ENCODE results near the gene TRAPPC6A. TPM values are rescaled to one million over a fixed set of nuclear protein-coding genes. Genes with fewer than 3 reads are reported as not detected.

Gene TRAPPC6A
- total RNA-seq, 2 donors from 2014 or later, result 56.6 to 79.1 TPM

DNA sequence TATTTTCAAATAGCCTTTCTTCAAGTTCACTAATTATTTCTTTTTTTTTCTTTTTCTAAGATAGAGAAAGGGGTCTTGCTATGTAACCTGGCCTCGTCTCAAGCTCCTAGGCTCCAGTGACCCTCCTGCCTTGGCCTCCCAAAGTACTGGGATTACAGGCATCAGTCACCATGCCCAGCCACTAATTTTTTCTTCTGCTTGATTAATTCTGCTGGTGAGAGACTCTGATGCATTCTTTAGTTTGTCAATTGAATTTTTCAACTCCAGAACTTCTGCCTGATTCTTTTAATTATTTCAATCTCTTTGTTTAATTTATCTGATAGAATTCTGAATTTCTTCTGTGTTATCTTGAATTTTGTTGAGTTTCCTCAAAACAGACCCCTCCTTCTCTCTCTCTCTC, 11.9 kb upstream of the TRAPPC6A start:
- peaks cover 7% of the 10 kb centered on the region for H3K27me3 Mint-ChIP-seq (ENCODE audit: insufficient read depth)
- Histone ChIP-seq H3K4me3 (ENCODE audit: low read length) (no peak overlapping the region), H3K9me3 (ENCODE audit: control insufficient read depth, low read length) (no peaks in the 10 kb centered on the region), H3K27ac (ENCODE audit: low read depth, low read length) (no peak overlapping the region), H3K9ac (ENCODE audit: extremely low read depth, low read length, poor library complexity, severe bottlenecking) (no peak overlapping the region), H3K27me3 (ENCODE audit: control insufficient read depth, insufficient read depth, low read length, poor library complexity, severe bottlenecking) (no peaks in the 10 kb centered on the region), H3K4me1 (ENCODE audit: control insufficient read depth, insufficient read depth, low read length) (peaks cover 5% of the 10 kb centered on the region), H3K36me3 (ENCODE audit: control insufficient read depth, insufficient read depth, low read length) (no peaks in the 10 kb centered on the region)
- H3K9me3 Mint-ChIP-seq, result no peaks in the 10 kb centered on the region
- DNase-seq, result no peak
- TF ChIP-seq, protein P1, sequence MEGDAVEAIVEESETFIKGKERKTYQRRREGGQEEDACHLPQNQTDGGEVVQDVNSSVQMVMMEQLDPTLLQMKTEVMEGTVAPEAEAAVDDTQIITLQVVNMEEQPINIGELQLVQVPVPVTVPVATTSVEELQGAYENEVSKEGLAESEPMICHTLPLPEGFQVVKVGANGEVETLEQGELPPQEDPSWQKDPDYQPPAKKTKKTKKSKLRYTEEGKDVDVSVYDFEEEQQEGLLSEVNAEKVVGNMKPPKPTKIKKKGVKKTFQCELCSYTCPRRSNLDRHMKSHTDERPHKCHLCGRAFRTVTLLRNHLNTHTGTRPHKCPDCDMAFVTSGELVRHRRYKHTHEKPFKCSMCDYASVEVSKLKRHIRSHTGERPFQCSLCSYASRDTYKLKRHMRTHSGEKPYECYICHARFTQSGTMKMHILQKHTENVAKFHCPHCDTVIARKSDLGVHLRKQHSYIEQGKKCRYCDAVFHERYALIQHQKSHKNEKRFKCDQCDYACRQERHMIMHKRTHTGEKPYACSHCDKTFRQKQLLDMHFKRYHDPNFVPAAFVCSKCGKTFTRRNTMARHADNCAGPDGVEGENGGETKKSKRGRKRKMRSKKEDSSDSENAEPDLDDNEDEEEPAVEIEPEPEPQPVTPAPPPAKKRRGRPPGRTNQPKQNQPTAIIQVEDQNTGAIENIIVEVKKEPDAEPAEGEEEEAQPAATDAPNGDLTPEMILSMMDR (conservative IDR thresholded peaks at IDR 0.05), result no peak
- WGBS, 2 experiments (ENCODE audit: insufficient coverage in 1 of 2, insufficient read length in 1 of 2), result 96% methylated on average over 1 of the region's 1 CpG; no CpG with 5 or more reads in 1 of the 2 experiments
- no peak overlapping the region for H3K27ac Mint-ChIP-seq
- H3K36me3 Mint-ChIP-seq (ENCODE audit: low read depth), result no peaks in the 10 kb centered on the region
- no peak overlapping the region for H3K4me3 Mint-ChIP-seq
- no peaks in the 10 kb centered on the region for H3K4me1 Mint-ChIP-seq

DNA sequence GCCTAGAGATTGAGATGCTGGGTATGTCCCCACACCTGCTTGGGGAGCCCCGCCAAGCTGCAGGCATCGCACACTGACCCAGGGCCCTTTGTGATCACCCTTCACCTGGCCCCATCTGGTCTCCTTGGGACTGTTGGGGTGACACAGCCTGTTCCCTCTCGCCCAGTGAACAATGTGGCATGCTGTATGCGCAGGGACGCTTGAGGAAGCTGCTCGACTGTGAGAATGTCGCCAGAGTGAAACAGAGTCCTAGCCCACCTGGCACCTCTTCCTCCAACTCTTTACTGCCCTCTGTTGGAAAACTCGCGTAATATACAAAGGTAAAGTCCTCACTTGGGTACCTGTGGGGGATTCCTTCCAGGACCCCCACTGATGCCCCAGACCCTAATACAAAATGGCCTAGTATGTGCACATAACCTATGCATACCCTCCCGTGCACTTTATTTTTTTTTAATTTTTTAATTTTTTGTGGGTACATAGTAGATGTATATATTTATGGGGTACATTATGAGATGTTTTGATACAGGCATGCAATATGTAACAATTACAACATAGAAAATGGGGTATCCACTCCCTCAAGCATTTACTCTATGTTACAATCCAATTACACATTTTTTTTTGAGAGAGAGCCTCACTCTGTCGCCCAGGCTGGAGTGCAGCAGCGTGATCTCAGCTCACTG, 9.5 kb upstream of the TRAPPC6A start:
- H3K36me3 Mint-ChIP-seq (ENCODE audit: low read depth), result no peaks in the 10 kb centered on the region

DNA sequence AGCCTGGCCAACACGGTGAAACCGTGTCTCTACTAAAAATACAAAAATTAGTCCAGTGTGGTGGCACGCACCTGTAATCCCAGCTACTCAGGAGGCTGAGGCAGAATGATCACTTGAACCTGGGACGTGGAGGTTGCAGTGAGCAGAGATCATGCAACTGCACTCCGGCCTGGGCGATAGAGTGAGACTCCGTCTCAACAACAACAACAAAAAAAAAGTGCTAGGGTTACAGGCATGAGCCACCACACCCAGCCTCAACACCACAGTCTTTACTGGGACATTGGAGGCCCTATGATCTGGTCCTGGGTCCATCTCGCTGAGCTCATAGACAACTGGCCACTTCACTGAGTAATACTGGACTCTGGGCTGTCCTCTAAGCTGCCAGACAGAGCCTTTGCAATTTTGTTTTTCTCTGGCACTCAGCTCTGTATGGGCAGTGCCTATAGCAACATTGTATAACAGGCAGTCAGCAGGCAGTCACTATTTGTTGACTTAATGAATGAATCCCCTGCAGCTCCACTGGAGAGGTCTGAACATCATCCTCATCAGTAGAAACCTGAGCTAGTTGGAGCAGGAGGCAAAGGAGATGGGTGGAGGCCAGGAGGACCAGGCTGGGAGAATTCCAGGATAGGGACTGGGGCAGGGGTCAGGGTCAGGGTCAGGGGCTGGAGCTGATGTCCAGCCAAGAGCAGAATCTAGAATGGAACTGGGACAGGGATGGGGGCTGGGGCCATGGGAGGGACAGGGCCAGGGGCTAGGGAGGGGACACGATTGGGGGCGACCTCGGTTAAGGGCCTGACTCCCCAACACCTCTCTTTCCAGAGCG, 8.7 kb upstream of the TRAPPC6A start:
- Mint-ChIP-seq H3K27me3 (ENCODE audit: insufficient read depth) (peaks cover 9% of the 10 kb centered on the region), H3K27ac (no peak overlapping the region), H3K4me3 (no peak overlapping the region), H3K4me1 (no peaks in the 10 kb centered on the region), H3K9me3 (no peaks in the 10 kb centered on the region), H3K36me3 (ENCODE audit: low read depth) (no peaks in the 10 kb centered on the region)
- Histone ChIP-seq H3K27me3 (ENCODE audit: control insufficient read depth, insufficient read depth, low read length, poor library complexity, severe bottlenecking) (no peaks in the 10 kb centered on the region), H3K27ac (ENCODE audit: low read depth, low read length) (no peak overlapping the region), H3K36me3 (ENCODE audit: control insufficient read depth, insufficient read depth, low read length) (peaks cover under 1% of the 10 kb centered on the region), H3K4me1 (ENCODE audit: control insufficient read depth, insufficient read depth, low read length) (peaks cover 3% of the 10 kb centered on the region), H3K9ac (ENCODE audit: extremely low read depth, low read length, poor library complexity, severe bottlenecking) (no peak overlapping the region), H3K9me3 (ENCODE audit: control insufficient read depth, low read length) (no peaks in the 10 kb centered on the region), H3K4me3 (ENCODE audit: low read length) (no peak overlapping the region)
- TF ChIP-seq, protein P1 (conservative IDR thresholded peaks at IDR 0.05), result no peak
- WGBS, 2 experiments (ENCODE audit: insufficient coverage in 1 of 2, insufficient read length in 1 of 2), result 91 to 94% methylated on average over 10 to 12 of the region's 12 CpGs
- no peak for DNase-seq

More for the DNA sequence above, 9.5 kb upstream of the TRAPPC6A start:
- Histone ChIP-seq H3K4me1 (ENCODE audit: control insufficient read depth, insufficient read depth, low read length) (peaks cover 5% of the 10 kb centered on the region), H3K9me3 (ENCODE audit: control insufficient read depth, low read length) (no peaks in the 10 kb centered on the region), H3K27ac (ENCODE audit: low read depth, low read length) (no peak overlapping the region), H3K36me3 (ENCODE audit: control insufficient read depth, insufficient read depth, low read length) (no peaks in the 10 kb centered on the region), H3K4me3 (ENCODE audit: low read length) (no peak overlapping the region), H3K27me3 (ENCODE audit: control insufficient read depth, insufficient read depth, low read length, poor library complexity, severe bottlenecking) (no peaks in the 10 kb centered on the region), H3K9ac (ENCODE audit: extremely low read depth, low read length, poor library complexity, severe bottlenecking) (no peak overlapping the region)
- Mint-ChIP-seq H3K4me1 (no peaks in the 10 kb centered on the region), H3K9me3 (no peaks in the 10 kb centered on the region), H3K4me3 (no peak overlapping the region), H3K27ac (no peak overlapping the region), H3K27me3 (ENCODE audit: insufficient read depth) (peaks cover 9% of the 10 kb centered on the region)
- TF ChIP-seq, protein P1 (conservative IDR thresholded peaks at IDR 0.05), result peak; percentile 87
- WGBS, 2 experiments (ENCODE audit: insufficient coverage in 1 of 2, insufficient read length in 1 of 2), result 43 to 47% methylated on average over 8 to 11 of the region's 12 CpGs
- DNase-seq, result peak; percentile 81
